Measurements from ENCODE around the gene TM4SF4. TPM values are rescaled to one million over a fixed set of nuclear protein-coding genes. Genes with fewer than 3 reads are reported as not detected.

The TM4SF4 gene
- total RNA-seq, 1 donor from 2014 or later, result not detected

- no peak for DNase-seq (ENCODE audit: low read depth in 2 of 2)
Observed at GRCh38 chr3:149481491-149481890, 7.0 kb downstream of the TM4SF4 start.

GRCh38 chr3:149486726-149487125 is 12.2 kb downstream of the TM4SF4 start:
- no peak for DNase-seq (ENCODE audit: low read depth in 2 of 2)

- no peak for DNase-seq (ENCODE audit: low read depth in 2 of 2)
Observed at GRCh38 chr3:149487598-149488197, 13.2 kb downstream of the TM4SF4 start.

GRCh38 chr3:149489060-149489690 is 14.7 kb downstream of the TM4SF4 start:
- DNase-seq (ENCODE audit: low read depth in 2 of 2), result peak; percentile 52 to 70

- DNase-seq (ENCODE audit: low read depth in 2 of 2), result no peak
Observed at GRCh38 chr3:149490260-149490971, 15.9 kb downstream of the TM4SF4 start.

- no peak for DNase-seq (ENCODE audit: low read depth in 2 of 2)
Observed at GRCh38 chr3:149493315-149494021, 19.0 kb downstream of the TM4SF4 start.

- DNase-seq (ENCODE audit: low read depth in 2 of 2), result peak; percentile 78 to 87
Observed at GRCh38 chr3:149494022-149494758, 19.7 kb downstream of the TM4SF4 start.

GRCh38 chr3:149494759-149495580 is 20.5 kb downstream of the TM4SF4 start:
- peak in 1 of 2 donors; percentile 32 for DNase-seq (ENCODE audit: low read depth in 2 of 2)

GRCh38 chr3:149495581-149496125 is 21.2 kb downstream of the TM4SF4 start:
- no peak for DNase-seq (ENCODE audit: low read depth in 2 of 2)

- no peak for DNase-seq (ENCODE audit: low read depth in 2 of 2)
Observed at GRCh38 chr3:149496891-149497290, 22.4 kb downstream of the TM4SF4 start.

- DNase-seq (ENCODE audit: low read depth in 2 of 2), result no peak
Observed at GRCh38 chr3:149497966-149498670, 23.6 kb downstream of the TM4SF4 start.

GRCh38 chr3:149501524-149501923 is 27.0 kb downstream of the TM4SF4 start:
- DNase-seq (ENCODE audit: low read depth in 2 of 2), result peak in 1 of 2 donors; percentile 17

GRCh38 chr3:149502438-149502837 is 27.9 kb downstream of the TM4SF4 start:
- DNase-seq (ENCODE audit: low read depth in 2 of 2), result no peak

GRCh38 chr3:149506540-149506939 is 32.0 kb downstream of the TM4SF4 start:
- DNase-seq (ENCODE audit: low read depth in 2 of 2), result peak in 1 of 2 donors; percentile 25

GRCh38 chr3:149506965-149507364 is 32.5 kb downstream of the TM4SF4 start:
- DNase-seq (ENCODE audit: low read depth in 2 of 2), result no peak

- peak; percentile 22 to 50 for DNase-seq (ENCODE audit: low read depth in 2 of 2)
Observed at GRCh38 chr3:149507491-149508324, 33.2 kb downstream of the TM4SF4 start.

- no peak for DNase-seq (ENCODE audit: low read depth in 2 of 2)
Observed at GRCh38 chr3:149509526-149509925, 35.0 kb downstream of the TM4SF4 start.

GRCh38 chr3:149510480-149510879 is 36.0 kb downstream of the TM4SF4 start:
- no peak for DNase-seq (ENCODE audit: low read depth in 2 of 2)
